Measurements from ENCODE around the gene PRG3.
"Not testable (repeated sequence)": the region's sequence is repeated elsewhere in the genome, so short reads cannot be mapped to it uniquely, and the experiment has no call there.

Gene PRG3

GRCh38 chr11:57409321-57410100 is 28.6 kb upstream of the PRG3 start:
- DNase-seq (ENCODE audit: low read depth in 2 of 2, low spot score in 1 of 2), result no peak

- no peak for DNase-seq (ENCODE audit: low read depth in 2 of 2, low spot score in 1 of 2)
Observed at GRCh38 chr11:57408771-57409170, 27.8 kb upstream of the PRG3 start.

- DNase-seq (ENCODE audit: low read depth in 2 of 2, low spot score in 1 of 2), result no peak
Observed at GRCh38 chr11:57407941-57408475, 27.1 kb upstream of the PRG3 start.

GRCh38 chr11:57407010-57407920 is 26.3 kb upstream of the PRG3 start:
- DNase-seq (ENCODE audit: low read depth in 2 of 2, low spot score in 1 of 2), result no peak

- no peak for DNase-seq (ENCODE audit: low read depth in 2 of 2, low spot score in 1 of 2)
Observed at GRCh38 chr11:57406337-57406904, 25.5 kb upstream of the PRG3 start.

- DNase-seq (ENCODE audit: low read depth in 2 of 2, low spot score in 1 of 2), result no peak
Observed at GRCh38 chr11:57405271-57405860, 24.4 kb upstream of the PRG3 start.

GRCh38 chr11:57403802-57404147 is 22.8 kb upstream of the PRG3 start:
- no peak for DNase-seq (ENCODE audit: low read depth in 2 of 2, low spot score in 1 of 2)

GRCh38 chr11:57403003-57403801 is 22.3 kb upstream of the PRG3 start:
- DNase-seq (ENCODE audit: low read depth in 2 of 2, low spot score in 1 of 2), result not testable (repeated sequence)

GRCh38 chr11:57402188-57403002 is 21.4 kb upstream of the PRG3 start:
- no peak for DNase-seq (ENCODE audit: low read depth in 2 of 2, low spot score in 1 of 2)

GRCh38 chr11:57399972-57400578 is 19.1 kb upstream of the PRG3 start:
- DNase-seq (ENCODE audit: low read depth in 2 of 2, low spot score in 1 of 2), result no peak

- no peak for DNase-seq (ENCODE audit: low read depth in 2 of 2, low spot score in 1 of 2)
Observed at GRCh38 chr11:57399221-57399620, 18.3 kb upstream of the PRG3 start.

- DNase-seq (ENCODE audit: low read depth in 2 of 2, low spot score in 1 of 2), result no peak
Observed at GRCh38 chr11:57397394-57397990, 16.5 kb upstream of the PRG3 start.

GRCh38 chr11:57396744-57397143 is 15.8 kb upstream of the PRG3 start:
- no peak for DNase-seq (ENCODE audit: low read depth in 2 of 2, low spot score in 1 of 2)

- DNase-seq (ENCODE audit: low read depth in 2 of 2, low spot score in 1 of 2), result no peak
Observed at GRCh38 chr11:57395905-57396623, 15.1 kb upstream of the PRG3 start.

GRCh38 chr11:57394203-57394965 is 13.4 kb upstream of the PRG3 start:
- DNase-seq (ENCODE audit: low read depth in 2 of 2, low spot score in 1 of 2), result no peak

- DNase-seq (ENCODE audit: low read depth in 2 of 2, low spot score in 1 of 2), result no peak
Observed at GRCh38 chr11:57392763-57393105, 11.8 kb upstream of the PRG3 start.

- no peak for DNase-seq (ENCODE audit: low read depth in 2 of 2, low spot score in 1 of 2)
Observed at GRCh38 chr11:57392066-57392762, 11.3 kb upstream of the PRG3 start.
